HEK293 (cell line): Measurements from ENCODE around the gene NHLRC1.

Experiments
- CTCF ChIA-PET: fragments of 350-600 bp; formaldehyde crosslinking; extraction: SDS; loops from one replicate; lab custom pipeline; 2021; ENCODE audit warnings: antibody characterized with exemption; lab: Yijun Ruan, JAX
- POLR2A ChIA-PET: fragments of 300-600 bp; formaldehyde crosslinking; extraction: SDS; loops from one replicate; lab custom pipeline; 2020; ENCODE audit warnings: antibody characterized with exemption, inconsistent platforms; lab: Yijun Ruan, JAX
- H3K27ac ChIP-seq: fragments of 200-500 bp; sonication (Bioruptor generic); 2 replicates; pipeline ENCODE4 v1.5.1; 2014; ENCODE audit warnings: low read depth, low read length, control low read depth, inconsistent platforms; ENCODE audit errors: extremely low read depth
- H3K36me3 ChIP-seq, 2 experiments: fragments of 200-500 bp in 1 of 2; sonication (Bioruptor generic) in 1 of 2; 1 replicate in 1 of 2; 2 replicates in 1 of 2; pipeline ENCODE4 v1.5.1; 2014 to 2017; ENCODE audit warnings: inconsistent platforms in 2 of 2, low read length in 2 of 2; ENCODE audit not compliant: control insufficient read depth in 2 of 2, insufficient read depth in 1 of 2
- H3K4me1 ChIP-seq: fragments of 200-500 bp; sonication (Bioruptor generic); 2 replicates; pipeline ENCODE4 v1.5.1; 2014; ENCODE audit warnings: mild to moderate bottlenecking, low read length, inconsistent platforms; ENCODE audit not compliant: control insufficient read depth, insufficient read depth
- H3K4me3 ChIP-seq: 2 replicates; pipeline ENCODE4 v1.5.1; 2011; ENCODE audit warnings: low read depth, mild to moderate bottlenecking, control low read depth, low read length, moderate library complexity
- H3K9me3 ChIP-seq: fragments of 200-500 bp; sonication (Bioruptor generic); 2 replicates; pipeline ENCODE4 v1.5.1; 2014; ENCODE audit warnings: low read depth, low read length, inconsistent platforms; ENCODE audit not compliant: control insufficient read depth, insufficient read depth
- HOXC10 ChIP-seq: sonication (generic); formaldehyde crosslinking; IDR thresholded peaks from 2 replicates; pipeline ENCODE4 v1.8.1; 2023; ENCODE audit warnings: mild to moderate bottlenecking, missing genetic modification reagents
- OSR2 ChIP-seq: fragments of 450-650 bp; formaldehyde crosslinking; IDR thresholded peaks from 2 replicates; pipeline ENCODE4 v1.5.1; 2016; ENCODE audit warnings: missing biosample characterization, missing genetic modification characterization
- PRDM1 ChIP-seq: fragments of 450-650 bp; formaldehyde crosslinking; IDR thresholded peaks from 2 replicates; pipeline ENCODE4; 2016; ENCODE audit warnings: missing biosample characterization, missing genetic modification characterization
- SCRT2 ChIP-seq: fragments of 450-650 bp; formaldehyde crosslinking; IDR thresholded peaks from 2 replicates; pipeline ENCODE4 v1.5.1; 2016; ENCODE audit warnings: missing biosample characterization, missing genetic modification characterization
- WT1 ChIP-seq: fragments of 450-650 bp; formaldehyde crosslinking; IDR thresholded peaks from 2 replicates; pipeline ENCODE4 v1.5.1; 2016; ENCODE audit warnings: missing biosample characterization, missing genetic modification characterization
- ZBTB17 ChIP-seq: fragments of 450-650 bp; formaldehyde crosslinking; IDR thresholded peaks from 2 replicates; pipeline ENCODE4 v1.5.1; 2016; ENCODE audit warnings: missing biosample characterization, missing genetic modification characterization
- ZIC2 ChIP-seq: fragments of 450-650 bp; formaldehyde crosslinking; IDR thresholded peaks from 2 replicates; pipeline ENCODE4 v1.5.1; 2016; ENCODE audit warnings: missing biosample characterization, missing genetic modification characterization
- ZNF132 ChIP-seq: fragments of 450-650 bp; formaldehyde crosslinking; IDR thresholded peaks from 2 replicates; pipeline ENCODE4 v1.5.1; 2017; ENCODE audit warnings: missing biosample characterization, missing genetic modification characterization, borderline replicate concordance
- ZNF341 ChIP-seq: fragments of 450-650 bp; formaldehyde crosslinking; IDR thresholded peaks from 2 replicates; pipeline ENCODE4; 2016; ENCODE audit warnings: low read depth, missing biosample characterization, missing genetic modification characterization
- ZNF354C ChIP-seq: fragments of 450-650 bp; formaldehyde crosslinking; IDR thresholded peaks from 2 replicates; pipeline ENCODE4 v1.5.1; 2016; ENCODE audit warnings: missing biosample characterization, missing genetic modification characterization, low read depth, borderline replicate concordance
- ZNF433 ChIP-seq: fragments of 450-650 bp; formaldehyde crosslinking; IDR thresholded peaks from 2 replicates; pipeline ENCODE4 v1.5.1; 2016; ENCODE audit warnings: missing biosample characterization, missing genetic modification characterization, low read depth
- ZNF529 ChIP-seq: fragments of 450-650 bp; formaldehyde crosslinking; IDR thresholded peaks from 2 replicates; pipeline ENCODE4 v1.5.1; 2017; ENCODE audit warnings: missing genetic modification characterization, missing biosample characterization; ENCODE audit not compliant: insufficient replicate concordance
- ZNF585B ChIP-seq: fragments of 450-650 bp; formaldehyde crosslinking; IDR thresholded peaks from 2 replicates; pipeline ENCODE4 v1.5.1; 2016; ENCODE audit warnings: missing biosample characterization, missing genetic modification characterization
- ZNF610 ChIP-seq: fragments of 450-650 bp; formaldehyde crosslinking; IDR thresholded peaks from 2 replicates; pipeline ENCODE4 v1.5.1; 2016; ENCODE audit warnings: missing biosample characterization, missing genetic modification characterization, borderline replicate concordance
- ZNF623 ChIP-seq: fragments of 450-650 bp; formaldehyde crosslinking; IDR thresholded peaks from 2 replicates; pipeline ENCODE4 v1.5.1; 2016; ENCODE audit warnings: missing biosample characterization, missing genetic modification characterization
- ZNF626 ChIP-seq: fragments of 450-650 bp; sonication (Bioruptor Pico); formaldehyde crosslinking; IDR thresholded peaks from 2 replicates; pipeline ENCODE4 v1.5.1; 2018; ENCODE audit warnings: missing biosample characterization, missing genetic modification characterization, inconsistent platforms
- ZNF768 ChIP-seq: fragments of 450-650 bp; formaldehyde crosslinking; IDR thresholded peaks from 2 replicates; pipeline ENCODE4 v1.5.1; 2018; ENCODE audit warnings: missing biosample characterization, mild to moderate bottlenecking, missing genetic modification characterization
- ZSCAN16 ChIP-seq: fragments of 450-650 bp; formaldehyde crosslinking; IDR thresholded peaks from 2 replicates; pipeline ENCODE4 v1.5.1; 2016; ENCODE audit warnings: missing biosample characterization, missing genetic modification characterization
- TF ChIP-seq, protein P1 (sequence below): fragments of 450-650 bp; formaldehyde crosslinking; IDR thresholded peaks from 2 replicates; pipeline ENCODE4; 2016; ENCODE audit warnings: missing biosample characterization, missing genetic modification characterization

NHLRC1 gene

DNA sequence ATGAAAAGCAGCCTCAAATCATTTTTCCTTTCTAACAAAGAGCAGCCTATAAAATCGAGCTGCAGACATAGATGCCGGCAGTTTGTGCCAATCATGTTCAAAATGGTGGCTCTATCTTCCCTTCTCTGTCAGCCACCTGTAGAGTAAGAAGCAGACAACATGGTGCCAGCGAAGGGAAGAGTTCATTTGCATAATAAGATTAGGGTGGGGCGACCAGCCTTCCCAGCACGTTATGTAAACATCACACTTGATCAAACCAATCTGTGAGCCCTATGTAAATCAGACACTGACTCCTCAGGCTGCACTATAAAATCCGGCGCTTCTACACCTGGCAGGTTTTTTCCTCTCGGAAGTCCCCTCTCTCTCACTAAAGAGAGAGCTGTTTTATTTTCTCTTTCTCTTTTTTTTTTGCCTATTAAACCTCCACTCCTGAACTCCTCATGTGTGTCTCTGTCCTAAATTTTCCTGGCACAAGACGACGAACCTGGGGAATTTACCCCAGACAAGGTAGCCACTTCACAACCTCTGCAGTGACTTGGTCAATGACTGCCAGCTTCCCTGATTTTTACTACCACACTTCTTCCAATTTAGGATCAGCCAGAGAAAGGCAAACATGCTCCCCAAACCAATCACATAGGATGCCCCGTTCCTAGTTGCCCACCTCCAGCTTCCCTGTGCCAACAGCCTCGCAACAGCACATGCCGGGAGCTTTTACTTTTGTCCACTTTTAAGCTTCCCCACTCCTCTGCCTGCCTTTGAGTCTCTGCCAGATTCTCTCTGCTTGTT is 19.5 kb upstream of the NHLRC1 start:
- Histone ChIP-seq H3K27ac (no peak overlapping the region), H3K36me3 (peaks cover 0 to 36% of the 10 kb centered on the region in 2 experiments; a peak in 2 of 3 replicates), H3K4me3 (no peak overlapping the region), H3K4me1 (no peaks in the 10 kb centered on the region), H3K9me3 (no peaks in the 10 kb centered on the region)
- ChIA-PET POLR2A (interaction anchor here (0.6 to 1.4 kb wide), 2 partner anchors 13 to 540 kb away, joined by 3 to 5 read pairs; partner anchors contain the start of genes KDM1B and TPMT), CTCF (interaction anchor here (0.6 to 1.2 kb wide), 3 partner anchors 51 to 326 kb away, joined by 3 read pairs; no protein-coding TSS in a partner anchor)
- peak; percentile 65; the same call in 1 of the 2 replicates for TF ChIP-seq SCRT2 (tag by site-specific recombination)
- TF ChIP-seq PRDM1 (tag by site-specific recombination) = 0 out of 2 replicates have a peak, but pooled peaks have one; percentile 14
- TF ChIP-seq ZBTB17 (tag by site-specific recombination) = peak; percentile 22; the same call in 1 of the 2 replicates
- no peak for TF ChIP-seq ZSCAN16 (tag by site-specific recombination)

DNA sequence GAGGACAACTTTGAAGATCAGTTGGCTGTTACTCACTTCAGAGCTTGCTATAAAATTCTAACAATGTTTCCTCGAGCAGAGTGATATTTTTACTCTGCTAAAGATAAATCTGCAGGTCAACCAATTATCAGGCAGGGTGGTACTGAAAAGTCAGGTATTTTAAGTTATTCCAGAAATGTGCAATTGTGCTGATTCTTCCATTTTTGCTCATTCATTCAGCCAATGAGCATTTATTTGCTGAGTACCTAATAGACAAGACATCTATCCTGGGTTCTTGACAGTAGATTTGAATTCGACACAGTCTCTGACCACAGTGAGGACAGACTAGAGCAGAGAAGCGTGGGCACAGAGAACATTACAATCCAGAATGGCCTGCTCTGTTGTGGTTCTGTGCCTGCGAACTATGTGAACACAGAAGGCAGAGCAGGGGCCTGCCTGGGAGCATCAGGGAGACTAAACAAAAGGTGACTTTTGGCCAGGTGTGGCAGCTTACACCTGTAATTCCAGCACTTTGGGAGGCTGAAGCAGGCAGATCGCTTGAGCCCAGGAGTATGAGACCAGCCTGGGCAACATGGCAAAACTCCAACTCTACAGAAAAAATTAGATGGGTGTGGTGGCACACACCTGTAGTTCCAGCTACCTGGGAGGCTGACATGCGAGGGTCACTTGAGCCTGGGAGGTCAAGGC is 17.6 kb upstream of the NHLRC1 start:
- no peaks in the 10 kb centered on the region for H3K4me1 ChIP-seq
- peaks cover 0 to 43% of the 10 kb centered on the region in 2 experiments; a peak in 2 of 3 replicates for H3K36me3 ChIP-seq
- TF ChIP-seq ZNF585B (tag by site-specific recombination) = no peak
- ChIA-PET CTCF (interaction anchor here (0.7 to 0.8 kb wide), 2 partner anchors 17 to 336 kb away, joined by 3 to 4 read pairs; no protein-coding TSS in a partner anchor), POLR2A (no interaction called here)
- H3K27ac ChIP-seq = no peak overlapping the region
- H3K4me3 ChIP-seq = no peak overlapping the region
- H3K9me3 ChIP-seq = no peaks in the 10 kb centered on the region

DNA sequence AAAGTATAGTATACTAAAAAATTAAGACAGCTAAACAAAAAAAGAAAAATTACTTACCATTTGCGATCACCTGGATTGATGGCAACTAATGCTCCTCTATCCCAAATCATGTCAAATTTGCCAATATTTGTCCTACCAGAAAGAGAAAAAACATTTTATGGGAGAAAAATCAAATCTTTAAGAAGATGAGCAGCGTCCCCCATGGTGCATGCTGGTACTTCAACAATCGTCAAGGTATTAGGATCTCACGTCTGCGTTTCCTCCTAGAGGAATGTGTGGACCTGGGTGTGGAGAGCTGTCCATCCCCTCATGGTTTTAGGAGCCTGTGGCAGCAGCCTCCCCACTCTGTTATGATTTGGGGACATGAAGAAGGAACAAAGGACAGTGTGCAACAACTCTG is 16.4 kb upstream of the NHLRC1 start:
- POLR2A ChIA-PET = interaction anchor here (0.6 kb wide), 1 partner anchor 238 kb away, joined by 3 read pairs; no protein-coding TSS in a partner anchor

DNA sequence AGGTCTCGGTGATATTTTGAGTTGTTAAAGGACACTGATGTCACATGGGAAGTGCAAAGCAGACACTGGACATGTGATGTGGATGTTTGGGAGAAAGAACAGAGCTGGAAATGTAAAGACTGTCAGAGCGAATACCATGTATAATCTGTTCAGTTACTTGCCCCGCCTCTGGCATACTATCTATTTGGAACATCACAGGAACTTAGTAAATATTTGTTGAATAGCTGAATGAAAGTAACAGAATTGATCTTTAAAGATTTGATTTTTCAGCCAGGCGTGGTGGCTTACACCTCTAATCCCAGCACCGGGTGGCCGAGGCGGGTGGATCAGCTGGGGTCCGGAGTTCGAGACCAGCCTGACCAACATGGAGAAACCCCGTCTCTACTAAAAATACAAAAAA is 13.8 kb upstream of the NHLRC1 start:
- ChIA-PET CTCF (interaction anchor here (0.6 to 0.7 kb wide), 2 partner anchors 552 to 1409 kb away, joined by 3 to 4 read pairs; no protein-coding TSS in a partner anchor), POLR2A (no interaction called here)
- Histone ChIP-seq H3K36me3 (peaks cover 6 to 41% of the 10 kb centered on the region in 2 experiments; a peak in 2 of 3 replicates), H3K4me3 (no peak overlapping the region), H3K9me3 (no peaks in the 10 kb centered on the region), H3K4me1 (no peaks in the 10 kb centered on the region), H3K27ac (no peak overlapping the region)
- TF ChIP-seq ZIC2 (no peak), OSR2 (tag by site-specific recombination) (no peak), ZNF626 (tag by site-specific recombination) (no peak), ZNF132 (tag by site-specific recombination) (no peak), HOXC10 (CRISPR knock-in tag) (no peak), ZNF341 (tag by site-specific recombination) (no peak), ZNF529 (tag by site-specific recombination) (no peak), ZNF354C (tag by site-specific recombination) (no peak), WT1 (no peak), ZNF610 (no peak), ZNF433 (tag by site-specific recombination) (no peak)
- TF ChIP-seq, protein P1, sequence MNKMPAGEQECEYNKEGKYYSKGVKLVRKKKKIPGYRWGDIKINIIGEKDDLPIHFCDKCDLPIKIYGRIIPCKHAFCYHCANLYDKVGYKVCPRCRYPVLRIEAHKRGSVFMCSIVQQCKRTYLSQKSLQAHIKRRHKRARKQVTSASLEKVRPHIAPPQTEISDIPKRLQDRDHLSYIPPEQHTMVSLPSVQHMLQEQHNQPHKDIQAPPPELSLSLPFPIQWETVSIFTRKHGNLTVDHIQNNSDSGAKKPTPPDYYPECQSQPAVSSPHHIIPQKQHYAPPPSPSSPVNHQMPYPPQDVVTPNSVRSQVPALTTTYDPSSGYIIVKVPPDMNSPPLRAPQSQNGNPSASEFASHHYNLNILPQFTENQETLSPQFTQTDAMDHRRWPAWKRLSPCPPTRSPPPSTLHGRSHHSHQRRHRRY (tag by site-specific recombination) = no peak

More for the DNA sequence above, 16.4 kb upstream of the NHLRC1 start:
- H3K9me3 ChIP-seq = no peaks in the 10 kb centered on the region
- no peaks in the 10 kb centered on the region for H3K4me1 ChIP-seq
- CTCF ChIA-PET = interaction anchor here (0.6 to 1.2 kb wide), 2 partner anchors 15 to 28 kb away, joined by 4 to 11 read pairs; no protein-coding TSS in a partner anchor
- no peak overlapping the region for H3K27ac ChIP-seq
- no peak overlapping the region for H3K4me3 ChIP-seq
- TF ChIP-seq ZNF610 (no peak), ZNF623 (no peak), ZNF768 (tag by site-specific recombination) (no peak)
- H3K36me3 ChIP-seq = peaks cover 0 to 50% of the 10 kb centered on the region in 2 experiments; a peak in 2 of 3 replicates
